RCC 7860 (cell line): ENCODE results near the gene STIL.

ENCODE experiments used
- DNase-seq: peaks from one replicate; pipeline ENCODE4 v3.0.0-alpha.2; 2015; ENCODE audit warnings: low spot score
- FAIRE-seq: peaks from 2 replicates; lab custom pipeline; 2012; peaks lifted over from hg19 to GRCh38; lab: Jason Lieb, UNC

STIL gene

GRCh38 chr1:47238935-47239592 lies 74.9 kb downstream of the STIL start:
- no peak for FAIRE-seq
- no peak for DNase-seq

GRCh38 chr1:47235806-47236205 lies 78.1 kb downstream of the STIL start:
- FAIRE-seq: no peak
- DNase-seq: no peak

- DNase-seq: no peak
- FAIRE-seq: no peak
Observed at GRCh38 chr1:47235241-47235681, 78.7 kb downstream of the STIL start.

- DNase-seq: no peak
- no peak for FAIRE-seq
Observed at GRCh38 chr1:47233186-47233585, 80.8 kb downstream of the STIL start.

GRCh38 chr1:47232187-47232874 lies 81.6 kb downstream of the STIL start, which contains the start of gene TAL1:
TAL1 (minus strand) TSS chr1:47232225; CDS start chr1:47225888, 6,337 bp downstream.
- no peak for DNase-seq
- FAIRE-seq: no peak

GRCh38 chr1:47231301-47232186 lies 82.4 kb downstream of the STIL start:
- DNase-seq: no peak
- FAIRE-seq: no peak

GRCh38 chr1:47230692-47231300 lies 83.2 kb downstream of the STIL start:
- FAIRE-seq (no peak), DNase-seq (no peak)

GRCh38 chr1:47229886-47230691 lies 83.9 kb downstream of the STIL start:
- DNase-seq (no peak), FAIRE-seq (no peak)

- FAIRE-seq (no peak), DNase-seq (no peak)
Observed at GRCh38 chr1:47229031-47229885, 84.7 kb downstream of the STIL start.

GRCh38 chr1:47228644-47229030 lies 85.3 kb downstream of the STIL start:
- DNase-seq (no peak), FAIRE-seq (no peak)

- FAIRE-seq: no peak
- no peak for DNase-seq
Observed at GRCh38 chr1:47227341-47228232, 86.4 kb downstream of the STIL start.

GRCh38 chr1:47226839-47227215 lies 87.1 kb downstream of the STIL start:
- FAIRE-seq (no peak), DNase-seq (no peak)

GRCh38 chr1:47226121-47226838 lies 87.7 kb downstream of the STIL start:
- FAIRE-seq: no peak
- DNase-seq: no peak

- FAIRE-seq (no peak), DNase-seq (no peak)
Observed at GRCh38 chr1:47225430-47226100, 88.4 kb downstream of the STIL start.

- FAIRE-seq: no peak
- DNase-seq: no peak
Observed at GRCh38 chr1:47224676-47225399, 89.1 kb downstream of the STIL start.

- FAIRE-seq: no peak
Observed at GRCh38 chr1:47223921-47224675, 89.8 kb downstream of the STIL start.

More at GRCh38 chr1:47223921-47224675, 89.8 kb downstream of the STIL start:
- no peak for DNase-seq
